ENCODE results near the gene UNC50. TPM values are rescaled to one million over a fixed set of nuclear protein-coding genes. Genes with fewer than 3 reads are reported as not detected.
A peak's percentile ranks its signal among the peaks of the same experiment; 100 is the strongest.

Gene UNC50
- polyA plus RNA-seq, 2 of the 4 experiments (the other 2 are of a cell fraction), result 57.0 to 90.6 TPM

DNA sequence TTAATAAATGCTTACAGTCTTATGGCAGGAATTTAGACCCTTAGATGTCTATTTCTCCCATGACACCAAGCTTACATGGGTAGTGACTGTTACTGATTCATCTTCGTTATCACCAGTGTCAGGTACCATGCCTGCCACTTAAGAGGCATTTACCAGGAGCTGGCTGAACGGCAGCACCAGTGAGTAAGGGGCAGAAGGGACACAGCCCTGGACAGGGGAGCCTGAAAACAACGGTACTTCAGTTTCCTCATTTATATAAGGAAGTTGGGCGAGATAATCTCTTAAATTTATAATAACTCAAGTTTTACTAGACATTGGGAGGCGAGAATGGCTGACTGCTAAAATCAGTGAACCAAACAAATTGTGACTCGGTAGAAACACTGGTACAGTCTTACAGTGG is 1.3 kb upstream of the UNC50 start:
- no peak for FAIRE-seq
- Histone ChIP-seq H3K9me3 (no peaks in the 10 kb centered on the region), H3K27ac (peak overlapping the region in 1 of 2 experiments; percentile 98; a peak in 3 of 6 replicates), H3K4me1 (peaks cover 20% of the 10 kb centered on the region), H3K4me3 (peak overlapping the region; percentile 82), H3K4me2 (peak overlapping the region; percentile 97)
- ChIA-PET POLR2A (interaction anchor here (0.5 kb wide), 1 partner anchor 761 kb away, joined by 3 read pairs; no protein-coding TSS in a partner anchor), CTCF (interaction anchor here (1.2 to 1.9 kb wide), 4 partner anchors 19 to 195 kb away, joined by 3 to 7 read pairs (median 4); no protein-coding TSS in a partner anchor)
- WGBS (ENCODE audit: missing lambda C conversion rate), result 55% methylated on average over 6 of the region's 6 CpGs
- TF ChIP-seq CEBPB (IDR thresholded peaks at IDR 0.05) (no peak), ZSCAN20 (CRISPR knock-in tag; IDR thresholded peaks at IDR 0.05) (no peak), HOXA7 (CRISPR knock-in tag; IDR thresholded peaks at IDR 0.05) (no peak), HOXB13 (CRISPR knock-in tag; IDR thresholded peaks at IDR 0.05; ENCODE audit: low read depth) (no peak), MAX (IDR thresholded peaks at IDR 0.05) (no peak), RAD21 (conservative IDR thresholded peaks at IDR 0.05 in 1 of 2, IDR thresholded peaks at IDR 0.05 in 1 of 2) (no peak), ZNF302 (CRISPR knock-in tag; IDR thresholded peaks at IDR 0.05) (no peak)
- TF ChIP-seq, protein P1, sequence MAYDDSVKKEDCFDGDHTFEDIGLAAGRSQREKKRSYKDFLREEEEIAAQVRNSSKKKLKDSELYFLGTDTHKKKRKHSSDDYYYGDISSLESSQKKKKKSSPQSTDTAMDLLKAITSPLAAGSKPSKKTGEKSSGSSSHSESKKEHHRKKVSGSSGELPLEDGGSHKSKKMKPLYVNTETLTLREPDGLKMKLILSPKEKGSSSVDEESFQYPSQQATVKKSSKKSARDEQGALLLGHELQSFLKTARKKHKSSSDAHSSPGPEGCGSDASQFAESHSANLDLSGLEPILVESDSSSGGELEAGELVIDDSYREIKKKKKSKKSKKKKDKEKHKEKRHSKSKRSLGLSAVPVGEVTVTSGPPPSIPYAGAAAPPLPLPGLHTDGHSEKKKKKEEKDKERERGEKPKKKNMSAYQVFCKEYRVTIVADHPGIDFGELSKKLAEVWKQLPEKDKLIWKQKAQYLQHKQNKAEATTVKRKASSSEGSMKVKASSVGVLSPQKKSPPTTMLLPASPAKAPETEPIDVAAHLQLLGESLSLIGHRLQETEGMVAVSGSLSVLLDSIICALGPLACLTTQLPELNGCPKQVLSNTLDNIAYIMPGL (CRISPR knock-in tag; IDR thresholded peaks at IDR 0.05; ENCODE audit: borderline replicate concordance), result no peak
- no peak for DNase-seq (ENCODE audit: low read depth in 1 of 2, low spot score in 1 of 2)
- no peak for ATAC-seq

DNA sequence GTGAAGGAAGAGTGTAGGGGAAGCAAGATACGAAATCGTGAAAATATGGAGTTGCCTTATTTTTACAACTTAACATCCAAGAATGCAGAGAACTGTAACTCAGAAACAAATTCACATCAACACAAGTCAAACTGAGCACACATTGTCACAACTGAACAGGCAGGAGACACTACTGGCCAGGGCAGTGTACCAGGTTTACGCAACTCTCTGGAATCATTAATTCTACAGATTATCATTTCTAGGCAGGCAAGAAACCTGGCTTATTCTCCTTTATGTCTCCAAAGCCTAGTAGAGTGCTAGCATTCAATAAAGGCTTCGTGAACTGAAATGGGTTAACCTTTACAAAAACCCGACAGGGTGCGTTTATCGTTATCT is 661 bp upstream of the UNC50 start:
- ChIA-PET POLR2A (interaction anchor here (0.5 kb wide), 1 partner anchor 761 kb away, joined by 3 read pairs; no protein-coding TSS in a partner anchor), CTCF (interaction anchor here (1.9 kb wide), 1 partner anchor 39 kb away, joined by 4 read pairs; no protein-coding TSS in a partner anchor)
- FAIRE-seq (no peak), DNase-seq (ENCODE audit: low read depth in 1 of 2, low spot score in 1 of 2) (no peak), ATAC-seq (peak in 1 of 2 experiments; percentile 34; a peak in 3 of 6 replicates)
- peak overlapping the region; percentile 82 for H3K4me3 ChIP-seq
- no peaks in the 10 kb centered on the region for H3K9me3 ChIP-seq
- TF ChIP-seq TP53 (CRISPR knock-in tag; IDR thresholded peaks at IDR 0.05) (no peak), CEBPB (IDR thresholded peaks at IDR 0.05) (peak in 1 of 2 experiments; percentile 63; a peak in 2 of 4 replicates)
- peaks cover 20% of the 10 kb centered on the region for H3K4me1 ChIP-seq
- H3K27ac ChIP-seq, result peak overlapping the region; percentile 98 to 99
- H3K4me2 ChIP-seq, result peak overlapping the region; percentile 97
- WGBS (ENCODE audit: missing lambda C conversion rate), result 1% methylated on average over 7 of the region's 7 CpGs

DNA sequence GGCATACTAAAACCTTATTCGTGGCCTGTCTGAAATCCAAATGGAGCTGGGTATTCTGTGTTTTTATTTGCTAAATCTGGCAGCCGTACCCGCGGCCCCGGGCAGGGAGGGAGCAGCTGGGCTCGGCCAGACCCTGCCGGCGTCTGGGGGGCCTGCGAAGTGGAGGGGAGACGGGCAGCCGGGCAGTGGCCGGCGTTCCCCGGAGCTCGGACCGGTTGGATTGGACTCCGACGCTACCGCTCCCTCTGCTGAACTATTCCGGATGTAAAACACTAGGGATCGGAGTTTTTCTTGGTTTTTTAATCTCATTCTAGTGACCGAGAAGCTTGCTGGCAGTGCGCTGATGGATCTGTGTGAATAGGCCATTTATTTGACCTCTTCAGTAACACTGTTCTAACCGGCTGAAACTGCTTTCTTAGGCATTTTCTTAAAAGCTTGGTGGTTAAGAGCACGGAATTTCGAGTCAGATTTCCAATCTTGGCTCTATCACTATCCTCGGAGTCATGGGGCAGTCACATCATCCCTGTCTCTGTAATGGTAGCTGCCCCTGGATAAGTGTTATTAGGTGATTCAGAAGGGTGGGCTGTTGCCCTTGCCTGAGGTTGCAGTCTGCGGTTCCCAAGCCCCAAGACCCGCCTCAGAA is 694 bp downstream of the UNC50 start:
- WGBS (ENCODE audit: missing lambda C conversion rate), result 4% methylated on average over 29 of the region's 29 CpGs
- TF ChIP-seq MYC (IDR thresholded peaks at IDR 0.05; ENCODE audit: borderline replicate concordance, low read length), result no peak
- TF ChIP-seq JUN (IDR thresholded peaks at IDR 0.05), result no peak
- TF ChIP-seq RNF2 (IDR thresholded peaks at IDR 0.05; ENCODE audit: borderline replicate concordance, low read depth), result no peak
- TF ChIP-seq, protein P2, sequence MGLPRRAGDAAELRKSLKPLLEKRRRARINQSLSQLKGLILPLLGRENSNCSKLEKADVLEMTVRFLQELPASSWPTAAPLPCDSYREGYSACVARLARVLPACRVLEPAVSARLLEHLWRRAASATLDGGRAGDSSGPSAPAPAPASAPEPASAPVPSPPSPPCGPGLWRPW (IDR thresholded peaks at IDR 0.05), result no peak
- TF ChIP-seq ZSCAN20 (CRISPR knock-in tag; IDR thresholded peaks at IDR 0.05), result no peak
- TF ChIP-seq FOSL2 (IDR thresholded peaks at IDR 0.05), result no peak
- TF ChIP-seq FOSL2 (CRISPR knock-in tag; IDR thresholded peaks at IDR 0.05), result no peak
- ATAC-seq (peak; percentile 11 to 30; a peak in 3 of 6 replicates), FAIRE-seq (no peak), DNase-seq (ENCODE audit: low read depth in 1 of 2, low spot score in 1 of 2) (peak; percentile 7 to 16)
- Histone ChIP-seq H3K4me2 (peak overlapping the region; percentile 89), H3K4me3 (peak overlapping the region; percentile 82), H3K4me1 (peaks cover 20% of the 10 kb centered on the region), H3K9me3 (no peaks in the 10 kb centered on the region), H3K27ac (peak overlapping the region; percentile 98 to 99)
- POLR2A ChIA-PET, result no interaction called here
- CTCF ChIA-PET, result interaction anchor here (1.0 to 1.2 kb wide), 2 partner anchors 8 to 24 kb away, joined by 3 to 4 read pairs; no protein-coding TSS in a partner anchor
